ENCODE data around the gene S1PR5. TPM values are rescaled to one million over a fixed set of nuclear protein-coding genes. Genes with fewer than 3 reads are reported as not detected.

Gene S1PR5
- total and polyA plus RNA-seq, 9 of the 15 experiments (the other 6 are each of a cell fraction or from before 2014, with no cell fraction given), result 0.03 to 0.54 (median 0.35) TPM; not detected in 4

DNA sequence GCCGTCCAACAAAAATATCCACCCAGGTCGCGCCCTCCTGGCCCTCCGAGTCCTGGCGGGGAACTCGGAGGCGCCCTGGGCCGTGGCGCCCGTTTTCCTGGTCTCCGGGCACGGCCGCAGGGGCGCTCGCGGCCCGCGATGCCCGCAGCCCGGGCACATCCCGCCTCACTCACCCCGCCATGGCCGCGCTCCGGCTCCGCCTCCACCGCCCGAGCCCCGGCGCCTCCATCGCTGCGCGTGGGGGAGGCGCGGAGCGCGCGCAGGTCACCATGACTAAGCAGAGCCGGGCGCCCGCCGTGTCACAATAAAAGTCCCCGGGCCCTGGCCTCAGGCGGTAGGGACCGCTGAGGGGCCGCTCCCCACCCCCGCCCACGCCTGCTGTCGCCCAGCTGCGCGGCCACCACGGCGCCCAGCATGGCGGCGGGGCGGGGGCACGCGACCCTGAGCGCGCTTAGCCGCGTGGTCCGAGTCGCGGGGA lies 14.7 kb downstream of the S1PR5 start (continued):
- TF ChIP-seq, protein P1, sequence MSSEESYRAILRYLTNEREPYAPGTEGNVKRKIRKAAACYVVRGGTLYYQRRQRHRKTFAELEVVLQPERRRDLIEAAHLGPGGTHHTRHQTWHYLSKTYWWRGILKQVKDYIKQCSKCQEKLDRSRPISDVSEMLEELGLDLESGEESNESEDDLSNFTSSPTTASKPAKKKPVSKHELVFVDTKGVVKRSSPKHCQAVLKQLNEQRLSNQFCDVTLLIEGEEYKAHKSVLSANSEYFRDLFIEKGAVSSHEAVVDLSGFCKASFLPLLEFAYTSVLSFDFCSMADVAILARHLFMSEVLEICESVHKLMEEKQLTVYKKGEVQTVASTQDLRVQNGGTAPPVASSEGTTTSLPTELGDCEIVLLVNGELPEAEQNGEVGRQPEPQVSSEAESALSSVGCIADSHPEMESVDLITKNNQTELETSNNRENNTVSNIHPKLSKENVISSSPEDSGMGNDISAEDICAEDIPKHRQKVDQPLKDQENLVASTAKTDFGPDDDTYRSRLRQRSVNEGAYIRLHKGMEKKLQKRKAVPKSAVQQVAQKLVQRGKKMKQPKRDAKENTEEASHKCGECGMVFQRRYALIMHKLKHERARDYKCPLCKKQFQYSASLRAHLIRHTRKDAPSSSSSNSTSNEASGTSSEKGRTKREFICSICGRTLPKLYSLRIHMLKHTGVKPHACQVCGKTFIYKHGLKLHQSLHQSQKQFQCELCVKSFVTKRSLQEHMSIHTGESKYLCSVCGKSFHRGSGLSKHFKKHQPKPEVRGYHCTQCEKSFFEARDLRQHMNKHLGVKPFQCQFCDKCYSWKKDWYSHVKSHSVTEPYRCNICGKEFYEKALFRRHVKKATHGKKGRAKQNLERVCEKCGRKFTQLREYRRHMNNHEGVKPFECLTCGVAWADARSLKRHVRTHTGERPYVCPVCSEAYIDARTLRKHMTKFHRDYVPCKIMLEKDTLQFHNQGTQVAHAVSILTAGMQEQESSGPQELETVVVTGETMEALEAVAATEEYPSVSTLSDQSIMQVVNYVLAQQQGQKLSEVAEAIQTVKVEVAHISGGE (CRISPR knock-in tag; IDR thresholded peaks at IDR 0.05), result peak in 1 of 3 experiments; percentile 76; a peak in 2 of 6 replicates
- TF ChIP-seq SMAD4 (CRISPR knock-in tag; conservative IDR thresholded peaks at IDR 0.05) (peak; percentile 94), SIN3B (IDR thresholded peaks at IDR 0.05; ENCODE audit: low read depth) (peak; percentile 62; the same call in 1 of the 2 replicates), ILK (tag; IDR thresholded peaks at IDR 0.05; ENCODE audit: borderline replicate concordance, low read depth) (no peak), TCF7L2 (IDR thresholded peaks at IDR 0.05; ENCODE audit: low read depth, low read length) (no peak), ZNF24 (IDR thresholded peaks at IDR 0.05) (peak; percentile 61; the same call in 1 of the 2 replicates), CXXC5 (CRISPR knock-in tag; IDR thresholded peaks at IDR 0.05) (peak; percentile 98), ELF4 (CRISPR knock-in tag; IDR thresholded peaks at IDR 0.05) (no peak), NCOA1 (IDR thresholded peaks at IDR 0.05; ENCODE audit: low read depth) (no peak), CHD2 (IDR thresholded peaks at IDR 0.05; ENCODE audit: low read depth, low read length) (no peak), SMARCC2 (IDR thresholded peaks at IDR 0.05; ENCODE audit: low read depth) (no peak; the same call in 1 of the 2 replicates), E2F1 (CRISPR knock-in tag; IDR thresholded peaks at IDR 0.05) (peak; percentile 63; the same call in 1 of the 2 replicates), ZFP36 (IDR thresholded peaks at IDR 0.05; ENCODE audit: low read depth, low read length, partially characterized antibody) (peak; percentile 1)
- TF ChIP-seq, protein P2, sequence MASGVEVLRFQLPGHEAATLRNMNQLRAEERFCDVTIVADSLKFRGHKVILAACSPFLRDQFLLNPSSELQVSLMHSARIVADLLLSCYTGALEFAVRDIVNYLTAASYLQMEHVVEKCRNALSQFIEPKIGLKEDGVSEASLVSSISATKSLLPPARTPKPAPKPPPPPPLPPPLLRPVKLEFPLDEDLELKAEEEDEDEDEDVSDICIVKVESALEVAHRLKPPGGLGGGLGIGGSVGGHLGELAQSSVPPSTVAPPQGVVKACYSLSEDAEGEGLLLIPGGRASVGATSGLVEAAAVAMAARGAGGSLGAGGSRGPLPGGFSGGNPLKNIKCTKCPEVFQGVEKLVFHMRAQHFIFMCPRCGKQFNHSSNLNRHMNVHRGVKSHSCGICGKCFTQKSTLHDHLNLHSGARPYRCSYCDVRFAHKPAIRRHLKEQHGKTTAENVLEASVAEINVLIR (CRISPR knock-in tag; IDR thresholded peaks at IDR 0.05), result peak; percentile 66
- TF ChIP-seq, protein P3, sequence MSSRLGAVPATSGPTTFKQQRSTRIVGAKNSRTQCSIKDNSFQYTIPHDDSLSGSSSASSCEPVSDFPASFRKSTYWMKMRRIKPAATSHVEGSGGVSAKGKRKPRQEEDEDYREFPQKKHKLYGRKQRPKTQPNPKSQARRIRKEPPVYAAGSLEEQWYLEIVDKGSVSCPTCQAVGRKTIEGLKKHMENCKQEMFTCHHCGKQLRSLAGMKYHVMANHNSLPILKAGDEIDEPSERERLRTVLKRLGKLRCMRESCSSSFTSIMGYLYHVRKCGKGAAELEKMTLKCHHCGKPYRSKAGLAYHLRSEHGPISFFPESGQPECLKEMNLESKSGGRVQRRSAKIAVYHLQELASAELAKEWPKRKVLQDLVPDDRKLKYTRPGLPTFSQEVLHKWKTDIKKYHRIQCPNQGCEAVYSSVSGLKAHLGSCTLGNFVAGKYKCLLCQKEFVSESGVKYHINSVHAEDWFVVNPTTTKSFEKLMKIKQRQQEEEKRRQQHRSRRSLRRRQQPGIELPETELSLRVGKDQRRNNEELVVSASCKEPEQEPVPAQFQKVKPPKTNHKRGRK (tag; IDR thresholded peaks at IDR 0.05), result no peak
- TF ChIP-seq, protein P4, sequence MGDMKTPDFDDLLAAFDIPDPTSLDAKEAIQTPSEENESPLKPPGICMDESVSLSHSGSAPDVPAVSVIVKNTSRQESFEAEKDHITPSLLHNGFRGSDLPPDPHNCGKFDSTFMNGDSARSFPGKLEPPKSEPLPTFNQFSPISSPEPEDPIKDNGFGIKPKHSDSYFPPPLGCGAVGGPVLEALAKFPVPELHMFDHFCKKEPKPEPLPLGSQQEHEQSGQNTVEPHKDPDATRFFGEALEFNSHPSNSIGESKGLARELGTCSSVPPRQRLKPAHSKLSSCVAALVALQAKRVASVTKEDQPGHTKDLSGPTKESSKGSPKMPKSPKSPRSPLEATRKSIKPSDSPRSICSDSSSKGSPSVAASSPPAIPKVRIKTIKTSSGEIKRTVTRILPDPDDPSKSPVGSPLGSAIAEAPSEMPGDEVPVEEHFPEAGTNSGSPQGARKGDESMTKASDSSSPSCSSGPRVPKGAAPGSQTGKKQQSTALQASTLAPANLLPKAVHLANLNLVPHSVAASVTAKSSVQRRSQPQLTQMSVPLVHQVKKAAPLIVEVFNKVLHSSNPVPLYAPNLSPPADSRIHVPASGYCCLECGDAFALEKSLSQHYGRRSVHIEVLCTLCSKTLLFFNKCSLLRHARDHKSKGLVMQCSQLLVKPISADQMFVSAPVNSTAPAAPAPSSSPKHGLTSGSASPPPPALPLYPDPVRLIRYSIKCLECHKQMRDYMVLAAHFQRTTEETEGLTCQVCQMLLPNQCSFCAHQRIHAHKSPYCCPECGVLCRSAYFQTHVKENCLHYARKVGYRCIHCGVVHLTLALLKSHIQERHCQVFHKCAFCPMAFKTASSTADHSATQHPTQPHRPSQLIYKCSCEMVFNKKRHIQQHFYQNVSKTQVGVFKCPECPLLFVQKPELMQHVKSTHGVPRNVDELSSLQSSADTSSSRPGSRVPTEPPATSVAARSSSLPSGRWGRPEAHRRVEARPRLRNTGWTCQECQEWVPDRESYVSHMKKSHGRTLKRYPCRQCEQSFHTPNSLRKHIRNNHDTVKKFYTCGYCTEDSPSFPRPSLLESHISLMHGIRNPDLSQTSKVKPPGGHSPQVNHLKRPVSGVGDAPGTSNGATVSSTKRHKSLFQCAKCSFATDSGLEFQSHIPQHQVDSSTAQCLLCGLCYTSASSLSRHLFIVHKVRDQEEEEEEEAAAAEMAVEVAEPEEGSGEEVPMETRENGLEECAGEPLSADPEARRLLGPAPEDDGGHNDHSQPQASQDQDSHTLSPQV (IDR thresholded peaks at IDR 0.05), result peak; percentile 58; the same call in 1 of the 2 replicates

Data from K562 (cell line).